OCI-LY1 (cell line): ENCODE data around the gene GPRIN3.
A peak's percentile ranks its signal among the peaks of the same experiment; 100 is the strongest.

Experiments used
- H2AFZ ChIP-seq: fragments of 200-600 bp; sonication (generic), shearing (Covaris generic); 2 replicates; pipeline ENCODE4 v1.6.0; 2014; ENCODE audit warnings: antibody characterized with exemption, mild to moderate bottlenecking, low read length
- H3F3A ChIP-seq: fragments of 200-600 bp; sonication (generic), shearing (Covaris generic); 2 replicates; pipeline ENCODE4 v1.6.0; 2014; ENCODE audit warnings: mild to moderate bottlenecking, antibody characterized with exemption, low read length, moderate library complexity; ENCODE audit not compliant: insufficient read depth
- H3K27ac ChIP-seq: fragments of 200-600 bp; sonication (generic); 2 replicates; pipeline ENCODE4 v1.5.1; 2014; ENCODE audit warnings: low read length, mixed run types, mild to moderate bottlenecking, low read depth; ENCODE audit not compliant: poor library complexity, severe bottlenecking
- H3K27me3 ChIP-seq: fragments of 200-600 bp; sonication (generic); 2 replicates; pipeline ENCODE4 v1.6.0; 2014; ENCODE audit warnings: antibody characterized with exemption, mild to moderate bottlenecking, low read length, moderate library complexity; ENCODE audit not compliant: insufficient read depth
- H3K36me3 ChIP-seq: fragments of 200-600 bp; sonication (generic); 2 replicates; pipeline ENCODE4 v1.6.1; 2014; ENCODE audit warnings: mild to moderate bottlenecking, antibody characterized with exemption, low read length, moderate library complexity, mixed read lengths; ENCODE audit not compliant: insufficient read depth
- H3K4me1 ChIP-seq: fragments of 200-600 bp; sonication (generic); 2 replicates; pipeline ENCODE4 v1.5.1; 2014; ENCODE audit warnings: mild to moderate bottlenecking, low read length, moderate library complexity; ENCODE audit not compliant: insufficient read depth, severe bottlenecking
- H3K4me2 ChIP-seq: fragments of 200-600 bp; sonication (generic), shearing (Covaris generic); 2 replicates; pipeline ENCODE4 v1.6.1; 2014; ENCODE audit warnings: low read length
- H3K4me3 ChIP-seq: fragments of 200-600 bp; sonication (generic); 2 replicates; pipeline ENCODE4 v1.5.1; 2014; ENCODE audit warnings: low read length, low read depth, mild to moderate bottlenecking, mixed read lengths; ENCODE audit not compliant: poor library complexity, severe bottlenecking
- H3K79me2 ChIP-seq: fragments of 200-600 bp; shearing (Covaris generic); 2 replicates; pipeline ENCODE4 v1.6.1; 2016; ENCODE audit warnings: mixed run types, low read length, mixed read lengths; ENCODE audit not compliant: insufficient read depth
- H3K9ac ChIP-seq: fragments of 200-600 bp; sonication (generic), shearing (Covaris generic); 2 replicates; pipeline ENCODE4 v1.6.1; 2014; ENCODE audit warnings: mild to moderate bottlenecking, low read length, mixed read lengths
- H3K9me2 ChIP-seq: fragments of 200-600 bp; sonication (generic), shearing (Covaris generic); 2 replicates; pipeline ENCODE4 v1.6.1; 2014; ENCODE audit warnings: low read depth, mild to moderate bottlenecking, low read length, mixed read lengths
- H3K9me3 ChIP-seq: fragments of 200-600 bp; shearing (Covaris generic); 2 replicates; pipeline ENCODE4 v1.6.1; 2014; ENCODE audit warnings: low read length, mixed read lengths
- H4K20me1 ChIP-seq: fragments of 200-600 bp; sonication (generic), shearing (Covaris generic); 2 replicates; pipeline ENCODE4 v1.6.0; 2016; ENCODE audit warnings: mild to moderate bottlenecking, low read length; ENCODE audit not compliant: insufficient read depth
- CTCF ChIP-seq: fragments of 200-600 bp; sonication (generic), shearing (Covaris generic); IDR thresholded peaks from 2 replicates; pipeline ENCODE4 v1.5.1; 2017; ENCODE audit warnings: mild to moderate bottlenecking, antibody characterized with exemption, low read length, moderate library complexity, mixed read lengths
- EZH2 ChIP-seq: fragments of 200-600 bp; sonication (generic), shearing (Covaris generic); IDR thresholded peaks from 2 replicates; pipeline ENCODE4 v1.8.0; 2017; ENCODE audit warnings: borderline replicate concordance, mixed run types, mild to moderate bottlenecking, antibody characterized with exemption, low read length, moderate library complexity, mixed read lengths

Gene GPRIN3

DNA sequence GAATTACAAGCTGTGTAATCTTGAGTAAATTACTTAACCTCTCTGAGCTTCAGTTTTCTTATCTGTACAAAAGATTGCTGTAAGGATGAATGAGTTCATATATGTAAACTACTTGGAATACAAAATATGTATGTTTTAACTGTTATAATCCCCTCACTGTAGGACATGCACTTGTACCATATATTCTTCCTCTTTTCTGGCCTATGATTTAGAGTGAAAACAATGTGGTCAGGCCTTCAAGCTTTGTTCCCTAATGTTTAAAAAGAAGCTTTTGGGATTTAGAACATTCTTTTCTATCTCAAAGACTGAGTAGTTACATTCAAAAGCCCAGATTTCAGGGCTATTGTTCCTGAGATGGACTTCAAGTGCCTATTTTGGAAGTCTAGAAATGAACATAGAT is 26.7 kb upstream of the GPRIN3 start:
- Histone ChIP-seq H3K9me3 (no peaks in the 10 kb centered on the region), H3K36me3 (no peaks in the 10 kb centered on the region), H3K27ac (no peak overlapping the region), H2AFZ (no peak overlapping the region), H3K9me2 (no peaks in the 10 kb centered on the region), H3K79me2 (no peaks in the 10 kb centered on the region), H3K27me3 (no peaks in the 10 kb centered on the region), H3K9ac (no peak overlapping the region), H3K4me1 (peaks cover 17% of the 10 kb centered on the region), H3K4me3 (no peak overlapping the region), H4K20me1 (no peaks in the 10 kb centered on the region), H3F3A (no peaks in the 10 kb centered on the region), H3K4me2 (no peak overlapping the region)
- TF ChIP-seq EZH2 (no peak), CTCF (no peak)

DNA sequence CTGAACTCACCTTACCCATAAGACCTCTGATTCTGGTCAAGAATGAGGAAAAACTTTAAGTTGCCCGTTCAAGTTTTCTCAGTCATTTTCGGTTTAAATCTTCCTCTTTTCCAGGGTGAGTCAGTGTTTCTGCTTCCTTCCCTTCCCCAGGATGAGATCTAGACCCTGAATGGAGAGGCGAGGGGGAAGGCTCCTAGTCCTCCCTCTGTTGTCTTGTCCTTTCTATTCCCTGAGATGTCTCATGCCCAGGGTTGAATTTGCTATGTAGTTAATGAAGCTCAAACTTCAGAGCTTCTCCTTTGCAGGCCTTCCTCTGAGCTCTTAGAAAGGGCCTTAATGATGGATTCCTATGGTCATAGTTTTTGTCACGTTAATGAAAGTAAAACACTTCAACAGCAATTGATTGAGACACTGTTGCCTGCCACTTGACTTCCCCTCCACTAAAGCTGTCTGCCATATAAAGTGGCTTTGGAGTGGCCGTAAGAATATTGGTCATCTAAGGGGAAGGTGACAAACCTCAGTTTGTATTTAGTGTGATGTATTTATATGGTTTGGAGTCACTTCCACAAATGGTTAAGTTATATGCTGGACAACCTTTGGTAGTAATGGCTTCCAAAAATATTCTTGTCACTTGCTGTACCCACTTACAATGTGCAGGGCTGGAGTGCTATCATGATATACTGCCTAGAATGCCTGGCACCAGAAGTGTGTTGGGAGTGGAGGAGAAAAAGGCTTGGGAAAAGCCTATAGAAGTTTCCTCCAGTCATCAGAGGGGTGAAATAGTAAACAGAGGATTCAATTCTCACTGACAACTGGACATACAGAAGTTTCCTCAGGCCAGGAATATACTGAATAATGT is 24.3 kb upstream of the GPRIN3 start:
- H3K27ac ChIP-seq, result peak overlapping the region; percentile 12
- H3K9me2 ChIP-seq, result no peaks in the 10 kb centered on the region
- no peaks in the 10 kb centered on the region for H3K9me3 ChIP-seq
- H3K4me3 ChIP-seq, result no peak overlapping the region
- no peak overlapping the region for H2AFZ ChIP-seq
- H3K4me2 ChIP-seq, result no peak overlapping the region
- H3K27me3 ChIP-seq, result no peaks in the 10 kb centered on the region
- H3K36me3 ChIP-seq, result no peaks in the 10 kb centered on the region
- H3F3A ChIP-seq, result no peaks in the 10 kb centered on the region
- H4K20me1 ChIP-seq, result no peaks in the 10 kb centered on the region
- H3K4me1 ChIP-seq, result peaks cover 22% of the 10 kb centered on the region
- H3K9ac ChIP-seq, result no peak overlapping the region
- no peaks in the 10 kb centered on the region for H3K79me2 ChIP-seq
- TF ChIP-seq EZH2 (no peak), CTCF (no peak)

DNA sequence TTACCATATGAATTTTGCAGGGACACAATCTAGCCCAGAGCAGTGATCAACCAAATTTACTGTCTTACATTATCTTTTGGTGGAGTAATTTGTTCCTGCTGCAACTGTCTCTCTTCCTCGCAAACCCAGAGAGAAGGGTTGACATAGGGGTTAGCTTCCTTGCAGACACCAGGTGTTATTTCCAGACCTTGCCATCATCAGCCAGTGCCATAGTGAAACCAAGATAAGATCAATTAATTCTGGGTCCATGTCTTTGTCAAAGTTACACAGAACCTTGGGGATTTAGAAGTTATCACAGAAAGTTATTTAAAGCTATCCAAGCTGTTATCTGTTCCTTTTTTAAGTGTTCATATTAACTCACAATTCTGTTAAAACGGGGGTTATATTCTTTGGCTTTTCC is 23.6 kb upstream of the GPRIN3 start:
- H2AFZ ChIP-seq, result no peak overlapping the region
- H3K27me3 ChIP-seq, result no peaks in the 10 kb centered on the region
- no peaks in the 10 kb centered on the region for H4K20me1 ChIP-seq
- peaks cover 25% of the 10 kb centered on the region for H3K4me1 ChIP-seq
- H3K36me3 ChIP-seq, result no peaks in the 10 kb centered on the region
- no peak overlapping the region for H3K4me3 ChIP-seq
- no peak overlapping the region for H3K9ac ChIP-seq
- no peaks in the 10 kb centered on the region for H3K79me2 ChIP-seq
- no peaks in the 10 kb centered on the region for H3F3A ChIP-seq
- H3K4me2 ChIP-seq, result no peak overlapping the region
- peak overlapping the region; percentile 12 for H3K27ac ChIP-seq
- no peaks in the 10 kb centered on the region for H3K9me3 ChIP-seq
- H3K9me2 ChIP-seq, result no peaks in the 10 kb centered on the region
- no peak for TF ChIP-seq EZH2
- TF ChIP-seq CTCF, result no peak
